ENCODE results near the gene PAQR6. TPM values are rescaled to one million over a fixed set of nuclear protein-coding genes. Genes with fewer than 3 reads are reported as not detected.

Gene PAQR6
- total and polyA plus RNA-seq, 2 of the 4 experiments (the other 2 are of a cell fraction): under 0.01 to 0.67 TPM

DNA sequence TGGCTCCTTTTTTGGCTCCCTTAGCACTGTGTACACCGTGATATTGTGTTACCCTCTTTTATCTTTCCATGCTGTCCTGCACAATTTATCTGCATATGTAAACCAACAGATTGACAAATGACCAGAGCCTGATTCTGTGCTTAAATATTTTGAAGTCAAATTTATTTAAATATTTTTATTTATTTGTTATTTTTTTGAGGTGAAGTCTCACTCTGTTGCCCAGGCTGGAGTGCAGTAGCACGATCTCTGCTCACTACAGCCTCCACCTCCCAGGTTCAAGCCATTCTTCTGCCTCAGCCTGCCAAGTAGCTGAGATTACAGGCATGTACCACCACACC lies 22.2 kb downstream of the PAQR6 start:
- H2AFZ ChIP-seq (replicated peaks; ENCODE audit: low read length, poor library complexity): no peak overlapping the region
- CTCF ChIA-PET: interaction anchor here (0.7 to 1.9 kb wide), 10 partner anchors 8 to 143 kb away, joined by 3 to 11 read pairs (median 6); partner anchors contain the start of genes MEX3A and PMF1

More for the DNA sequence above, 22.2 kb downstream of the PAQR6 start:
- BruUV-seq (replicated peaks): no TSS peak
- Histone ChIP-seq H2BK5ac (ENCODE audit: low read depth, low read length, poor library complexity, severe bottlenecking) (no peak overlapping the region), H3K9me1 (ENCODE audit: insufficient read depth, low read length) (peaks cover 4% of the 10 kb centered on the region), H4K91ac (ENCODE audit: insufficient read depth, low read depth, low read length) (no peak overlapping the region), H3K79me1 (ENCODE audit: low read depth in 1 of 2, low read length in 2 of 2) (peaks cover 6 to 21% of the 10 kb centered on the region in 2 experiments), H3K4me2 (ENCODE audit: low read depth, low read length) (no peak overlapping the region), H3K27me3 (ENCODE audit: control insufficient read depth, insufficient read depth, low read length) (no peaks in the 10 kb centered on the region), H3K4ac (ENCODE audit: low read depth, low read length) (no peak overlapping the region), H2AK5ac (ENCODE audit: low read depth, low read length) (no peak overlapping the region), H2BK20ac (ENCODE audit: low read depth, low read length) (no peak overlapping the region), H4K8ac (ENCODE audit: low read depth in 2 of 2, low read length in 2 of 2) (no peak overlapping the region), H2BK15ac (ENCODE audit: low read depth, low read length) (no peak overlapping the region), H3K18ac (ENCODE audit: low read depth, low read length) (no peak overlapping the region), H3K9ac (ENCODE audit: low read depth, low read length) (no peak overlapping the region), H3K23ac (ENCODE audit: low read depth, low read length) (no peak overlapping the region), H3K9me3 (ENCODE audit: control insufficient read depth, insufficient read depth, low read length) (no peaks in the 10 kb centered on the region), H3K4me1 (ENCODE audit: control insufficient read depth, insufficient read depth, low read length) (peaks cover 4% of the 10 kb centered on the region; the same call in 1 of the 2 replicates), H3K4me3 (ENCODE audit: insufficient read depth, low read depth, low read length) (no peak overlapping the region), H2BK120ac (ENCODE audit: low read depth, low read length) (no peak overlapping the region), H4K20me1 (ENCODE audit: insufficient read depth, low read length) (no peaks in the 10 kb centered on the region), H3K36me3 (ENCODE audit: control insufficient read depth, insufficient read depth, low read length) (peaks cover 25% of the 10 kb centered on the region), H3K14ac (replicated peaks; ENCODE audit: low read depth, low read length) (no peak overlapping the region), H2AK9ac (replicated peaks; ENCODE audit: low read depth, low read length, poor library complexity) (no peak overlapping the region), H3K27ac (ENCODE audit: insufficient read depth, low read length) (no peak overlapping the region), H3K56ac (ENCODE audit: extremely low read depth, insufficient read depth, low read length) (no peak overlapping the region), H4K5ac (ENCODE audit: low read depth, low read length) (no peak overlapping the region)
- WGBS, 2 experiments (ENCODE audit: extremely low coverage in 2 of 2, insufficient read length in 1 of 2): no CpG with 5 or more reads among the region's 2 CpGs
- ATAC-seq (ENCODE audit: low read depth) (no peak), DNase-seq (no peak)
- POLR2A ChIA-PET (ENCODE audit: unreplicated experiment): interaction anchor here (0.6 kb wide), 1 partner anchor 141 kb away, joined by 9 read pairs; no protein-coding TSS in a partner anchor
- dilution Hi-C loops (cut with HindIII; ENCODE audit: low sequenced_read_pairs, unreplicated experiment) (no loop called here), in situ Hi-C loops (cut with MboI; ENCODE audit: low sequenced_read_pairs) (loop anchor here (5.0 kb wide), 1 partner anchor 78 kb away; no protein-coding TSS in a partner anchor), intact Hi-C loops (cut with micrococcal nuclease) (loop anchor here (1.0 kb wide), 3 partner anchors 79 to 135 kb away; no protein-coding TSS in a partner anchor)
- TF ChIP-seq CHD1 (IDR thresholded peaks at IDR 0.05; ENCODE audit: low read depth, low read length) (no peak), POLR2A (IDR thresholded peaks at IDR 0.05; ENCODE audit: low read depth, low read length) (no peak), BHLHE40 (IDR thresholded peaks at IDR 0.05; ENCODE audit: low read depth, low read length) (no peak)
- TF ChIP-seq, protein P1, sequence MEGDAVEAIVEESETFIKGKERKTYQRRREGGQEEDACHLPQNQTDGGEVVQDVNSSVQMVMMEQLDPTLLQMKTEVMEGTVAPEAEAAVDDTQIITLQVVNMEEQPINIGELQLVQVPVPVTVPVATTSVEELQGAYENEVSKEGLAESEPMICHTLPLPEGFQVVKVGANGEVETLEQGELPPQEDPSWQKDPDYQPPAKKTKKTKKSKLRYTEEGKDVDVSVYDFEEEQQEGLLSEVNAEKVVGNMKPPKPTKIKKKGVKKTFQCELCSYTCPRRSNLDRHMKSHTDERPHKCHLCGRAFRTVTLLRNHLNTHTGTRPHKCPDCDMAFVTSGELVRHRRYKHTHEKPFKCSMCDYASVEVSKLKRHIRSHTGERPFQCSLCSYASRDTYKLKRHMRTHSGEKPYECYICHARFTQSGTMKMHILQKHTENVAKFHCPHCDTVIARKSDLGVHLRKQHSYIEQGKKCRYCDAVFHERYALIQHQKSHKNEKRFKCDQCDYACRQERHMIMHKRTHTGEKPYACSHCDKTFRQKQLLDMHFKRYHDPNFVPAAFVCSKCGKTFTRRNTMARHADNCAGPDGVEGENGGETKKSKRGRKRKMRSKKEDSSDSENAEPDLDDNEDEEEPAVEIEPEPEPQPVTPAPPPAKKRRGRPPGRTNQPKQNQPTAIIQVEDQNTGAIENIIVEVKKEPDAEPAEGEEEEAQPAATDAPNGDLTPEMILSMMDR (conservative IDR thresholded peaks at IDR 0.05; ENCODE audit: low read depth, low read length): no peak
- TF ChIP-seq, protein P2, sequence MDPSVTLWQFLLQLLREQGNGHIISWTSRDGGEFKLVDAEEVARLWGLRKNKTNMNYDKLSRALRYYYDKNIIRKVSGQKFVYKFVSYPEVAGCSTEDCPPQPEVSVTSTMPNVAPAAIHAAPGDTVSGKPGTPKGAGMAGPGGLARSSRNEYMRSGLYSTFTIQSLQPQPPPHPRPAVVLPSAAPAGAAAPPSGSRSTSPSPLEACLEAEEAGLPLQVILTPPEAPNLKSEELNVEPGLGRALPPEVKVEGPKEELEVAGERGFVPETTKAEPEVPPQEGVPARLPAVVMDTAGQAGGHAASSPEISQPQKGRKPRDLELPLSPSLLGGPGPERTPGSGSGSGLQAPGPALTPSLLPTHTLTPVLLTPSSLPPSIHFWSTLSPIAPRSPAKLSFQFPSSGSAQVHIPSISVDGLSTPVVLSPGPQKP (IDR thresholded peaks at IDR 0.05; ENCODE audit: borderline replicate concordance, low read depth, low read length): no peak
